IPS DF 4.7 (cell line): ENCODE measurements around the gene PITPNC1.
"Not testable (repeated sequence)": the region's sequence is repeated elsewhere in the genome, so short reads cannot be mapped to it uniquely, and the experiment has no call there.

Experiments
- DNase-seq: peaks from one replicate; pipeline ENCODE4 v3.0.0-alpha.2; 2013; ENCODE audit warnings: low spot score; ENCODE audit errors: extremely low read depth

PITPNC1 gene

GRCh38 chr17:67619555-67619954, 242.5 kb downstream of the PITPNC1 start:
- no peak for DNase-seq

DNA sequence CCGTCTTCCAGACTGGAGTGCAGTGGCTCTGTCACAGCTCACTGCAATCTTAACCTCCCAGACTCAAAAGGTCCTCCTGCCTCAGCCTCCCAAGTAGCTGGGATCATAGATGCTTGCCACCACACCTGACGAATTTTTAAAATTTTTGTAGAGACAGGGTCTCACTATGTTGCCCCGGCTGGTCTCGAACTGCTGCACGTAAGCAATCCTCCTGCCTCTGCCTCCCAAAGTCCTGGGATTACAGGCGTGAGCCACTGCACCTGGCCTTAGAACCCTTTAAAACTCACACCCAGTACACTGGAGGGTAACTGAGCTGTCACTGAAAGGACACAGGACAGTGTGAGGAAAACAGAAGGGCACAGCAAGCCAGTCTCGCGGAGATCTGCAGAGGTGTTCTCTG, 243.0 kb downstream of the PITPNC1 start:
- no peak for DNase-seq

DNA sequence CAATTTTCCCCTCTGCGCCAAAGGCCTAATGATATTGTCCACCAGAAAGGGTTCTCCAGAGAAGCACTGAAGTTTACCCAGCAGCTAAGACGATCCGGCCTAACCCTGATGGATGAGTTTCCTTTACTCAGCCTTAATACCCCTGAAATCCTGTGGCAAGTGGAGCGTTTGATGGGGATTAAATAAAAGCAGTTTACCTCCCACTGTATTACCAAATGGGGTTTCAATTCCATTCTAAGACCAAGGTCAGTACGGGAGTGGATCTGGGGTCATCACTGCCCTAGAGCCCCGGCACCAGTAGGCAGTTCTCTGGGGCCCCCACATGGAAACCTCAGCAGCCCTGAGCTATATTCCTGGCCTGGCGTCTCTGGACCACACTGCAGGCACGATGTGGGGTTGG, 243.6 kb downstream of the PITPNC1 start:
- no peak for DNase-seq

DNA sequence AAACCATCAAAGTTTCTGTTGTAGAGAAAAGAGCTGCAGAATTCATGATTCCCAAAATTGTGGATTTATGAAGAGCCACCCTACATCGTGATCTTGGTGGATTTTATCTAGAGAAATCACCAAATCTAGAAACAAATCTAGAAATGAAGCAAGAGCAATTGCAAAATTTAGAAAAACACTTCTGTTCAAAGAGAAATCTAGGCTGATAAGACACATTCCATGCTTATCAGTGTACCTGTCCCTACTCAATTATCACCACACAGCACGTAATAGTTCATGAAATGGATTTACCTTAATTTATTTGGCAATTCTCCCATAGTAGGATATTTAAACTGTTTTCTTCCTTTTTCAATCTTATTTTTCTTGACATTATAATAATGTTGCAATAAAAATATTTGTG, 246.7 kb downstream of the PITPNC1 start:
- DNase-seq: no peak

DNA sequence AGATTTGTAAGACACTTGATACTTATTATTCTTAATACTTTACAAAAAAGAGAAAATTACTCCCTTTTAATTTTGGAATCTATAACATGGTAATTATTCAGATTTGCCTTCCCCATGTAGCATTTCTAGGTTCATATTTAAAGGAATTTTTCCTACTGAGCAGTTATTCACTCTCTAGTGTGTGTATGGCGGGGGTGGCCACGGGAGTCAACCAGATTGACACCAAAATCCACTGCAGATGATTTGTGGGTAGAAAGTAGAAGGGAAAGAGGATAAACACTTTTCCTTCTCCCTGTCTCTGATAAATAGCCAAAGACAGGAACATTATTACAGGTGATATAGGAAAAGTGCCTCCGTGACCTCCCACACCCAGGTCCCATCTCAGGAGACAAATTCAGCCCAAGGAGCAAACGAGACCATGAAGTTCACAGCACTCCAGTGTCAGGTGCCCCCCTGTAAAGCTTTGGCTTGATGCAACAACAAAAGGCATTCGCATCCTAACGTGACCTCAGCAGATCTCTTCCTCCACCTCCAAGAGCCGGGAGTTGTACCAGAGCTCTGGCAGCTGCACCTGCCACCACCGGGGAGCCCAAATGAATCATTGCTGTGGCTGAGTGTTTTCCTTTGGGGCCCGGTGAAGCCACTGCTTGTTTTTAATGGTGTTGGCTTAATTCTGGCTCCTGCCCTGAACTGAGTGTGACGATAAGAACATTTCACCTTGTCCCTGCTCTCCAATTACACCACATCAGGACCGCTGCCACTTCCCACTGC, 248.0 kb downstream of the PITPNC1 start:
- DNase-seq: no peak

DNA sequence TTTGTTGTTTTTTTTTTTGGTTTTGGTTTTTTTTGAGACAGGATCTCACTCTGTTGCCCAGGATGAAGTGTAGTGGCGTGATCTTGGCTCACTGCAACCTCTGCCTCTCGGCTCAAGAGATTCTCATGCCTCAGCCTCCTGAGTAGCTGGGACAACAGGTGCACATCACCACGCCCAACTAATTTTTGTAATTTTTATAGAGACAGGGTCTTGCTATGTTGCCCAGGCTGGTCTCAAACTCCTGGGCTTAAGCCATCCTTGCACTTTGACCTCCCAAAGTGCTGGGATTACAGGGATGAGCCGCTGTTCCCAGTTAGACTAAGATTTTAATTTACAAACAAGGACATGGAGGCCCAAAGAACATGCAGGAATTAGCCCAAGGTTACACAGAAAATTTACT, 248.9 kb downstream of the PITPNC1 start:
- no peak for DNase-seq

DNA sequence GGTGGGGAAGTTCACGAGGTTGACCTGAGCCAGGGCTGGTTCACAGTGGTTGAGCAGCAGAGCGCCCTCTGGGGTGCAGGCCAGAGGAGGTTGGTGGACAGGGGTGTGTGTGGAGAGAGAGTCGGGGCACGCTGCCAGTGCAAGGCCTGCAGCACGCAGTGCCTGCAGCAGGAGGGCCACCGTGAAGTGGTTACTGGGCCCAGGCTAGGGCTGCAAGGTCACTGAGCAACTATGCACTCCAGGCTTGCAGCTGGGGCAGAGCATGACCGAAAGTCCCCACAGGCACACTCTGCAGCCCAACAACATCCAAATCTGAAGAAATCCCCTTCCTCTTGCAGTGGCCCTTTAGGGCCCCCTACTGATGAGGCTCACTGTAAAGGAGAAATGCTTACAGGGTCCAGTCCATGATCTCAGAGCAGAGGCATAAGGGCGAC, 251.5 kb downstream of the PITPNC1 start:
- no peak for DNase-seq

GRCh38 chr17:67629971-67630320, 252.9 kb downstream of the PITPNC1 start:
- DNase-seq: no peak

- DNase-seq: not testable (repeated sequence)
Observed at GRCh38 chr17:67630836-67631235, 253.8 kb downstream of the PITPNC1 start.

- no peak for DNase-seq
Observed at GRCh38 chr17:67632141-67632540, 255.1 kb downstream of the PITPNC1 start.

DNA sequence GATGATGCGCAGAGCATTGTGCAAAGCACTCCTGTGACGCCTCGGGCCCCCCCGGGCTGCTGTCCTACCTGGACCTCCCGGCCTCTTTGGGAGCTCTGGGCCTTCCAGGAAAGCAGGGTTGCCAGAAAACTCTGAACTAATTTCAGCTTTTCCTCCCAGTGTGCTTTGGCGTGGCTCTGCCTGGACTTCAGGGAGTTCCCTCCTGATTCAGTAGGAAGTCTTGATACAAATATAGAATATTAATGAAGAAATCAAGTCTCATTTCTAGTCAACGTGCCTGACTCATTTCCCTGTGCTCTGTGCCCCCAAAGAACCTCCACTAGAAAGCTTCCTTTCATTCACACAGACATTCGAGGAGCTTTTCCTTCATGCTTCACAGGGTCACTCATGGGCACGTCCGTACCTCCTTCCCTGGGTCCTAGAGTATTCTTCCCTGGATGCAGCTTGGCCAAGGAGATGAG, 256.7 kb downstream of the PITPNC1 start:
- DNase-seq: no peak

DNA sequence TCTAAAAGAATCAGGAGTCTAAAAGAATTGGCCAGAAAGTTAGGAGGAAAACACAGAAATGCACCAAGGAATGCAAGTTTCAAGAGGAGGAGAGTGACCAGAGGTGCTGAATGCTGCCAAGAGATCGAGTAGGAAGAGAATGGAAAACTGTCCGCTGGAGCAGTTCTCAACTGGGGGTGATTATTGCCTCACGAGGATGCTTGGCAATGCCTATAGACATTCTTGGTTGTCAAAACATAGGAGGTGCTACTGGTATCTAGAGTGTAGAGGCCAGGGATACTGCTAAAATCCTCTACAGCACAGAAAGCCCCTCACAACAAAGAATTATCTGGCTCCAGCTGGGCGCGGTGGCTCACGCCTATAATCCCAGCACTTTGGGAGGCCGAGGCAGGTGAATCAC, 258.6 kb downstream of the PITPNC1 start:
- DNase-seq: no peak

DNA sequence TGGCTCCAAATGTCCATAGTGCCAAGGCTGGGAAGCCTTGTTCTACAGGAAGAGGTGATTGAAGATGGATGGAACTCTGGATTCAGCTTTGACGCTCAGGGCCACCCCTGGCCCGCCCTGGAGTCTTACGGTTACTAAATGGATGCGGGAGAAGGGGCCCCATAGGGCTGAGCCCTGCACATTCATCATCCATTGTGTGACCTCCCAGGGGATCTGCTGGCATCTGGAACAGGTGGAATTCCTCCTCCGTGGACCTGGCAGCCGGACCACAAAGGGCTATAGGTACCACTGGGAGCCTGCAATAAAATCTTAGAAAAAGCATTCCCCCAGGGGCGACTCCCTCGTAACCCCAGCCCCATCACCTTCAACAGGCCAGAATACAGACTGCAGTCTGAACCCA, 259.2 kb downstream of the PITPNC1 start:
- DNase-seq: no peak

DNA sequence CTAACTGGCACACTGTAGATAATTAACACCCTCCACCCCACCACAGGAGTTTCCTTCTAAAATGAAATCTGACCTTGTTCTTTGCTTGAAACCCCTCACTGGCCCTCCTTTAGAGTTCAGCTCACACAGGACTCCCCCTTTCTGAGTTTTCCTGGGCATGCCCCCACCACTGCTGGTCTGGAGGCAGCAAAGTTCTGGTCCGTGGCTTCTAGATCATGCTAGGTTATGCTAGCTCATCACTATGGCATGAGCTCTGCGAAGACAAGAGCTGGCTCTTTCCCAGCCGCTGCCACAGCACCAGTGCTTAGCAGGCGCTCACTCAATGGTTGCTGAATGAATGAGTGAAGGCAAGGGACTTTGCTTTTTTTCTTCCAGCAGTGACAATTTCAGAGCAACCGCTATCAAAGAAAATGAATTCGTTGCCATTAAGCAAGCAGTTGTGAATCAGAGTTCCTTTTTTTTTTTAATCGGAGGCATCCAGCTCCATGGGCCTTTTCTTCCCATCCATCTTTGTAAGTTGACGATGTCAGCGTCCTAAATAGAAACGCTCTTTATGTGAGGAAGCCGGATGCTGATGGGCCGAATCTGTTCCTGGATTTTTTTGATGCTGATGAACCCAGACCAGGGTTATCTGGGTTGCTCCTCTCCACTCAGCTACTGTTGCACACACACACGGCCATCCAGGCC, 259.9 kb downstream of the PITPNC1 start:
- DNase-seq: no peak

- DNase-seq: no peak
Observed at GRCh38 chr17:67637901-67638641, 261.0 kb downstream of the PITPNC1 start.

- no peak for DNase-seq
Observed at GRCh38 chr17:67638871-67639270, 261.8 kb downstream of the PITPNC1 start.

GRCh38 chr17:67639555-67639954, 262.5 kb downstream of the PITPNC1 start:
- no peak for DNase-seq

GRCh38 chr17:67639979-67640378, 262.9 kb downstream of the PITPNC1 start:
- no peak for DNase-seq

- DNase-seq: no peak
Observed at GRCh38 chr17:67642488-67642887, 265.4 kb downstream of the PITPNC1 start.

- DNase-seq: no peak
Observed at GRCh38 chr17:67644061-67644460, 267.0 kb downstream of the PITPNC1 start.

DNA sequence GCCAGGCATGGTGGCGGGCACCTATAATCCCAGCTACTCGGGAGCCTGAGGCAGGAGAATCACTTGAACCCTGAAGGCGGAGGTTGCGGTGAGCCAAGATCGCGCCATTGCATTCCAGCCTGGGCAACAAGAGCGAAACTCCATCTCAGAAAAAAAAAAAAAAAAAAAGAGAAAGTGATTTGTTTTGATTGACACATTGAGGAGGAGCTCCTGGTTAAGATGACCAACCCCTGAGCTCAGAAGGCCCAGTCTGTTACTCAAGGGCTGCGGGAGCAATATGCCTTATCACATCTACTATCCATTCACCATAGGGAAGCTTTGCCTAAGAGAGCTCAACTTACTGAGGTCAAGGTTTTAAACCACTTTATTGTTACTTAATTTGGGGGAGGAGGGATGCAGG, 268.1 kb downstream of the PITPNC1 start:
- DNase-seq: not testable (repeated sequence)

DNA sequence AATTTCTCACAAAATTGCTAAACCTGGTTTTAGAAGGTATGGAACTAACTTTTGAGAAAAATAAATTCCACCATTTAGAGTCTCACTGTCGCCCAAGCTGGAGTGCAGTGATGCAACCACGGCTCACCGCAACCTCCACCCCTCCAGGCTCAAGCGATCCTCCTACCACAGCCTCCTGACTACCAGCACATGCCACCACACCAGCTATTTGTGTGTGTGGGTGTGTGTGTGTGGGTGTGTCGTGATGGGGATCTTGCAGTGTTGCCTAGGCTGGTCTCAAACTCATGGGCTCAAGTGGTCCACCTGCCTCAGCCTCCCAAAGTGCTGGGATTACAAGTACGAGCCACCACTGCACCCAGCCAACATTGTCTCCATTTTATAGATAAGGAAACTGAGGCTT, 269.4 kb downstream of the PITPNC1 start:
- DNase-seq: no peak
